Adrenal gland (tissue), 5 donors: ENCODE data around the gene TBCK.

ENCODE experiments used
- CTCF ChIP-seq, 6 experiments: fragments of 450-650 bp in 4 of 6; fragments of 200-600 bp in 2 of 6; sonication (generic) in 1 of 6; IDR thresholded peaks; 1 replicate in 5 of 6; 2 replicates in 1 of 6; pipeline versions ENCODE4 v1.5.1 to v1.8.0; 2016 to 2021; ENCODE audit warnings: antibody characterized with exemption in 6 of 6, mild to moderate bottlenecking in 2 of 6, moderate library complexity in 1 of 6
- POLR2A ChIP-seq, 2 donors: fragments of 450-650 bp; IDR thresholded peaks; one replicate each; pipeline ENCODE4 v1.6.1; 2017; ENCODE audit warnings: antibody characterized with exemption in 2 of 2, mild to moderate bottlenecking in 2 of 2, moderate library complexity in 1 of 2
- donor health status: DM: no; HTN: no; CAD: no.

- no peak for TF ChIP-seq CTCF (IDR thresholded peaks at IDR 0.05)
- no peak for TF ChIP-seq POLR2A (IDR thresholded peaks at IDR 0.05)
These were observed 31.2 kb upstream of the TBCK start for GRCh38 chr4:106347167-106347566.
